Stimulated activated CD8-positive, alpha-beta memory T cell treated with anti-CD3 and anti-CD28 coated beads, Interleukin-4, amount 100 ng/mL, for 4 hours (primary cell): ENCODE measurements around the gene FMO2.

Source experiments
- DNase-seq, 2 donors: peaks; one replicate each; pipeline ENCODE4 v3.0.0-alpha.2; 2020; ENCODE audit warnings: low read depth in 2 of 2, low spot score in 1 of 2

FMO2 gene

GRCh38 chr1:171185091-171185490 lies at the start of gene FMO2:
TSS of gene FMO2 (plus strand) at chr1:171185300. CDS start at chr1:171185714, 414 bp downstream.
- DNase-seq = no peak

- no peak for DNase-seq
Observed at GRCh38 chr1:171137580-171137979, 47.5 kb upstream of the FMO2 start.

GRCh38 chr1:171138980-171139379 lies 46.1 kb upstream of the FMO2 start:
- DNase-seq = no peak

GRCh38 chr1:171139890-171140289 lies 45.2 kb upstream of the FMO2 start:
- DNase-seq = no peak

GRCh38 chr1:171140401-171140800 lies 44.7 kb upstream of the FMO2 start:
- DNase-seq = no peak

- no peak for DNase-seq
Observed at GRCh38 chr1:171140956-171141687, 44.0 kb upstream of the FMO2 start.

GRCh38 chr1:171141688-171142415 lies 43.2 kb upstream of the FMO2 start:
- DNase-seq = no peak

- no peak for DNase-seq
Observed at GRCh38 chr1:171142416-171143385, 42.4 kb upstream of the FMO2 start.

GRCh38 chr1:171150156-171150555 lies 34.9 kb upstream of the FMO2 start:
- DNase-seq = no peak

- DNase-seq = no peak
Observed at GRCh38 chr1:171152549-171152948, 32.6 kb upstream of the FMO2 start.

- DNase-seq = no peak
Observed at GRCh38 chr1:171155484-171155883, 29.6 kb upstream of the FMO2 start.

GRCh38 chr1:171158096-171158495 lies 27.0 kb upstream of the FMO2 start:
- DNase-seq = no peak

GRCh38 chr1:171158551-171158950 lies 26.5 kb upstream of the FMO2 start:
- no peak for DNase-seq

- DNase-seq = no peak
Observed at GRCh38 chr1:171159148-171159547, 26.0 kb upstream of the FMO2 start.

GRCh38 chr1:171160211-171160610 lies 24.9 kb upstream of the FMO2 start:
- no peak for DNase-seq

GRCh38 chr1:171160639-171161354 lies 24.3 kb upstream of the FMO2 start:
- DNase-seq = no peak

- DNase-seq = no peak
Observed at GRCh38 chr1:171161431-171161830, 23.7 kb upstream of the FMO2 start.

- DNase-seq = no peak
Observed at GRCh38 chr1:171166361-171166760, 18.7 kb upstream of the FMO2 start.

GRCh38 chr1:171167785-171168184 lies 17.3 kb upstream of the FMO2 start:
- no peak for DNase-seq

- DNase-seq = no peak
Observed at GRCh38 chr1:171172471-171172870, 12.6 kb upstream of the FMO2 start.

- no peak for DNase-seq
Observed at GRCh38 chr1:171173069-171173468, 12.0 kb upstream of the FMO2 start.
